HepG2 (cell line): ENCODE measurements around the gene SMTNL1. TPM values are rescaled to one million over a fixed set of nuclear protein-coding genes. Genes with fewer than 3 reads are reported as not detected.

Source experiments
- ARNT2 ChIP-seq: sonication (generic); formaldehyde crosslinking; IDR thresholded peaks from 2 replicates; pipeline ENCODE4 v1.8.0; 2022; ENCODE audit warnings: mild to moderate bottlenecking, low read depth, missing genetic modification reagents, moderate library complexity
- BATF2 ChIP-seq: sonication (generic); formaldehyde crosslinking; IDR thresholded peaks from 2 replicates; pipeline ENCODE4 v1.8.0; 2022; ENCODE audit warnings: mild to moderate bottlenecking, missing genetic modification reagents, moderate library complexity
- SIX4 ChIP-seq: sonication (generic); formaldehyde crosslinking; IDR thresholded peaks from 2 replicates; pipeline ENCODE4 v1.4.0; 2020; ENCODE audit warnings: missing genetic modification reagents
- ZNF33A ChIP-seq: sonication (generic); formaldehyde crosslinking; IDR thresholded peaks from 2 replicates; pipeline ENCODE4 v1.5.1; 2020; ENCODE audit warnings: missing genetic modification reagents, mild to moderate bottlenecking, moderate library complexity, borderline replicate concordance
- ZNF672 ChIP-seq: sonication (generic); formaldehyde crosslinking; IDR thresholded peaks from 2 replicates; pipeline ENCODE4 v1.8.1; 2022; ENCODE audit warnings: missing genetic modification reagents
- polyA plus RNA-seq, 8 experiments: library from polyadenylated mRNA; depleted of rRNA in 3 of 8; stranded (reverse) in 7 of 8; unstranded in 1 of 8; fragments of >200 nt; fragmentation: Illumina TruSeq in 4 of 8; extraction: Trizol in 4 of 8; gene quantifications; 2 replicates each; pipeline versions ENCODE4 v1.2.1 to v1.2.3, GENCODE V29; 2011 to 2016; ENCODE audit warnings: low read depth in 4 of 8, missing spikeins in 1 of 8, mixed read lengths in 1 of 8; ENCODE audit not compliant: insufficient read depth in 1 of 8
- total RNA-seq, 5 experiments: library from RNA; depleted of rRNA; stranded (reverse); fragments of >200 nt; fragmentation: Illumina TruSeq; extraction: Trizol; gene quantifications; 2 replicates each; pipeline ENCODE4 v1.2.3, GENCODE V29; 2016; ENCODE audit warnings: low read depth in 1 of 5
- TF ChIP-seq, protein P1 (sequence below): sonication (generic); formaldehyde crosslinking; IDR thresholded peaks from 2 replicates; pipeline ENCODE4 v1.5.1; 2020; ENCODE audit warnings: mild to moderate bottlenecking, missing genetic modification reagents, moderate library complexity
- TF ChIP-seq, protein P2 (sequence below), 2 experiments: IDR thresholded peaks; 2 replicates each; pipeline ENCODE4 v1.6.1; 2011 to 2012; ENCODE audit warnings: low read length in 2 of 2, borderline replicate concordance in 1 of 2, low read depth in 1 of 2, mild to moderate bottlenecking in 1 of 2, moderate library complexity in 1 of 2
- TF ChIP-seq, protein P3 (sequence below): sonication (generic); formaldehyde crosslinking; IDR thresholded peaks from 2 replicates; pipeline ENCODE4 v1.4.0; 2020; ENCODE audit warnings: mild to moderate bottlenecking, missing genetic modification reagents

Gene SMTNL1
- total and polyA plus RNA-seq, 2 of the 13 experiments (the other 11 are each of a cell fraction or from before 2014, with no cell fraction given): 0.04 TPM; not detected in 1

GRCh38 chr11:57530596-57531507, 6.5 kb upstream of the SMTNL1 start, which contains the start of gene TIMM10 (continued):
- TF ChIP-seq, protein P1, sequence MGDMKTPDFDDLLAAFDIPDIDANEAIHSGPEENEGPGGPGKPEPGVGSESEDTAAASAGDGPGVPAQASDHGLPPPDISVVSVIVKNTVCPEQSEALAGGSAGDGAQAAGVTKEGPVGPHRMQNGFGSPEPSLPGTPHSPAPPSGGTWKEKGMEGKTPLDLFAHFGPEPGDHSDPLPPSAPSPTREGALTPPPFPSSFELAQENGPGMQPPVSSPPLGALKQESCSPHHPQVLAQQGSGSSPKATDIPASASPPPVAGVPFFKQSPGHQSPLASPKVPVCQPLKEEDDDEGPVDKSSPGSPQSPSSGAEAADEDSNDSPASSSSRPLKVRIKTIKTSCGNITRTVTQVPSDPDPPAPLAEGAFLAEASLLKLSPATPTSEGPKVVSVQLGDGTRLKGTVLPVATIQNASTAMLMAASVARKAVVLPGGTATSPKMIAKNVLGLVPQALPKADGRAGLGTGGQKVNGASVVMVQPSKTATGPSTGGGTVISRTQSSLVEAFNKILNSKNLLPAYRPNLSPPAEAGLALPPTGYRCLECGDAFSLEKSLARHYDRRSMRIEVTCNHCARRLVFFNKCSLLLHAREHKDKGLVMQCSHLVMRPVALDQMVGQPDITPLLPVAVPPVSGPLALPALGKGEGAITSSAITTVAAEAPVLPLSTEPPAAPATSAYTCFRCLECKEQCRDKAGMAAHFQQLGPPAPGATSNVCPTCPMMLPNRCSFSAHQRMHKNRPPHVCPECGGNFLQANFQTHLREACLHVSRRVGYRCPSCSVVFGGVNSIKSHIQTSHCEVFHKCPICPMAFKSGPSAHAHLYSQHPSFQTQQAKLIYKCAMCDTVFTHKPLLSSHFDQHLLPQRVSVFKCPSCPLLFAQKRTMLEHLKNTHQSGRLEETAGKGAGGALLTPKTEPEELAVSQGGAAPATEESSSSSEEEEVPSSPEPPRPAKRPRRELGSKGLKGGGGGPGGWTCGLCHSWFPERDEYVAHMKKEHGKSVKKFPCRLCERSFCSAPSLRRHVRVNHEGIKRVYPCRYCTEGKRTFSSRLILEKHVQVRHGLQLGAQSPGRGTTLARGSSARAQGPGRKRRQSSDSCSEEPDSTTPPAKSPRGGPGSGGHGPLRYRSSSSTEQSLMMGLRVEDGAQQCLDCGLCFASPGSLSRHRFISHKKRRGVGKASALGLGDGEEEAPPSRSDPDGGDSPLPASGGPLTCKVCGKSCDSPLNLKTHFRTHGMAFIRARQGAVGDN: peak; percentile 78
- no peak for TF ChIP-seq ZNF672
- TF ChIP-seq, protein P2, sequence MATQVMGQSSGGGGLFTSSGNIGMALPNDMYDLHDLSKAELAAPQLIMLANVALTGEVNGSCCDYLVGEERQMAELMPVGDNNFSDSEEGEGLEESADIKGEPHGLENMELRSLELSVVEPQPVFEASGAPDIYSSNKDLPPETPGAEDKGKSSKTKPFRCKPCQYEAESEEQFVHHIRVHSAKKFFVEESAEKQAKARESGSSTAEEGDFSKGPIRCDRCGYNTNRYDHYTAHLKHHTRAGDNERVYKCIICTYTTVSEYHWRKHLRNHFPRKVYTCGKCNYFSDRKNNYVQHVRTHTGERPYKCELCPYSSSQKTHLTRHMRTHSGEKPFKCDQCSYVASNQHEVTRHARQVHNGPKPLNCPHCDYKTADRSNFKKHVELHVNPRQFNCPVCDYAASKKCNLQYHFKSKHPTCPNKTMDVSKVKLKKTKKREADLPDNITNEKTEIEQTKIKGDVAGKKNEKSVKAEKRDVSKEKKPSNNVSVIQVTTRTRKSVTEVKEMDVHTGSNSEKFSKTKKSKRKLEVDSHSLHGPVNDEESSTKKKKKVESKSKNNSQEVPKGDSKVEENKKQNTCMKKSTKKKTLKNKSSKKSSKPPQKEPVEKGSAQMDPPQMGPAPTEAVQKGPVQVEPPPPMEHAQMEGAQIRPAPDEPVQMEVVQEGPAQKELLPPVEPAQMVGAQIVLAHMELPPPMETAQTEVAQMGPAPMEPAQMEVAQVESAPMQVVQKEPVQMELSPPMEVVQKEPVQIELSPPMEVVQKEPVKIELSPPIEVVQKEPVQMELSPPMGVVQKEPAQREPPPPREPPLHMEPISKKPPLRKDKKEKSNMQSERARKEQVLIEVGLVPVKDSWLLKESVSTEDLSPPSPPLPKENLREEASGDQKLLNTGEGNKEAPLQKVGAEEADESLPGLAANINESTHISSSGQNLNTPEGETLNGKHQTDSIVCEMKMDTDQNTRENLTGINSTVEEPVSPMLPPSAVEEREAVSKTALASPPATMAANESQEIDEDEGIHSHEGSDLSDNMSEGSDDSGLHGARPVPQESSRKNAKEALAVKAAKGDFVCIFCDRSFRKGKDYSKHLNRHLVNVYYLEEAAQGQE (IDR thresholded peaks at IDR 0.05; ENCODE audit: borderline replicate concordance in 1 of 2, low read depth in 1 of 2, low read length in 2 of 2): no peak
- TF ChIP-seq ZNF33A (CRISPR knock-in tag): no peak; the same call in 1 of the 2 replicates
- no peak for TF ChIP-seq BATF2 (CRISPR knock-in tag)
- TF ChIP-seq ARNT2 (CRISPR knock-in tag): no peak
- TF ChIP-seq, protein P3, sequence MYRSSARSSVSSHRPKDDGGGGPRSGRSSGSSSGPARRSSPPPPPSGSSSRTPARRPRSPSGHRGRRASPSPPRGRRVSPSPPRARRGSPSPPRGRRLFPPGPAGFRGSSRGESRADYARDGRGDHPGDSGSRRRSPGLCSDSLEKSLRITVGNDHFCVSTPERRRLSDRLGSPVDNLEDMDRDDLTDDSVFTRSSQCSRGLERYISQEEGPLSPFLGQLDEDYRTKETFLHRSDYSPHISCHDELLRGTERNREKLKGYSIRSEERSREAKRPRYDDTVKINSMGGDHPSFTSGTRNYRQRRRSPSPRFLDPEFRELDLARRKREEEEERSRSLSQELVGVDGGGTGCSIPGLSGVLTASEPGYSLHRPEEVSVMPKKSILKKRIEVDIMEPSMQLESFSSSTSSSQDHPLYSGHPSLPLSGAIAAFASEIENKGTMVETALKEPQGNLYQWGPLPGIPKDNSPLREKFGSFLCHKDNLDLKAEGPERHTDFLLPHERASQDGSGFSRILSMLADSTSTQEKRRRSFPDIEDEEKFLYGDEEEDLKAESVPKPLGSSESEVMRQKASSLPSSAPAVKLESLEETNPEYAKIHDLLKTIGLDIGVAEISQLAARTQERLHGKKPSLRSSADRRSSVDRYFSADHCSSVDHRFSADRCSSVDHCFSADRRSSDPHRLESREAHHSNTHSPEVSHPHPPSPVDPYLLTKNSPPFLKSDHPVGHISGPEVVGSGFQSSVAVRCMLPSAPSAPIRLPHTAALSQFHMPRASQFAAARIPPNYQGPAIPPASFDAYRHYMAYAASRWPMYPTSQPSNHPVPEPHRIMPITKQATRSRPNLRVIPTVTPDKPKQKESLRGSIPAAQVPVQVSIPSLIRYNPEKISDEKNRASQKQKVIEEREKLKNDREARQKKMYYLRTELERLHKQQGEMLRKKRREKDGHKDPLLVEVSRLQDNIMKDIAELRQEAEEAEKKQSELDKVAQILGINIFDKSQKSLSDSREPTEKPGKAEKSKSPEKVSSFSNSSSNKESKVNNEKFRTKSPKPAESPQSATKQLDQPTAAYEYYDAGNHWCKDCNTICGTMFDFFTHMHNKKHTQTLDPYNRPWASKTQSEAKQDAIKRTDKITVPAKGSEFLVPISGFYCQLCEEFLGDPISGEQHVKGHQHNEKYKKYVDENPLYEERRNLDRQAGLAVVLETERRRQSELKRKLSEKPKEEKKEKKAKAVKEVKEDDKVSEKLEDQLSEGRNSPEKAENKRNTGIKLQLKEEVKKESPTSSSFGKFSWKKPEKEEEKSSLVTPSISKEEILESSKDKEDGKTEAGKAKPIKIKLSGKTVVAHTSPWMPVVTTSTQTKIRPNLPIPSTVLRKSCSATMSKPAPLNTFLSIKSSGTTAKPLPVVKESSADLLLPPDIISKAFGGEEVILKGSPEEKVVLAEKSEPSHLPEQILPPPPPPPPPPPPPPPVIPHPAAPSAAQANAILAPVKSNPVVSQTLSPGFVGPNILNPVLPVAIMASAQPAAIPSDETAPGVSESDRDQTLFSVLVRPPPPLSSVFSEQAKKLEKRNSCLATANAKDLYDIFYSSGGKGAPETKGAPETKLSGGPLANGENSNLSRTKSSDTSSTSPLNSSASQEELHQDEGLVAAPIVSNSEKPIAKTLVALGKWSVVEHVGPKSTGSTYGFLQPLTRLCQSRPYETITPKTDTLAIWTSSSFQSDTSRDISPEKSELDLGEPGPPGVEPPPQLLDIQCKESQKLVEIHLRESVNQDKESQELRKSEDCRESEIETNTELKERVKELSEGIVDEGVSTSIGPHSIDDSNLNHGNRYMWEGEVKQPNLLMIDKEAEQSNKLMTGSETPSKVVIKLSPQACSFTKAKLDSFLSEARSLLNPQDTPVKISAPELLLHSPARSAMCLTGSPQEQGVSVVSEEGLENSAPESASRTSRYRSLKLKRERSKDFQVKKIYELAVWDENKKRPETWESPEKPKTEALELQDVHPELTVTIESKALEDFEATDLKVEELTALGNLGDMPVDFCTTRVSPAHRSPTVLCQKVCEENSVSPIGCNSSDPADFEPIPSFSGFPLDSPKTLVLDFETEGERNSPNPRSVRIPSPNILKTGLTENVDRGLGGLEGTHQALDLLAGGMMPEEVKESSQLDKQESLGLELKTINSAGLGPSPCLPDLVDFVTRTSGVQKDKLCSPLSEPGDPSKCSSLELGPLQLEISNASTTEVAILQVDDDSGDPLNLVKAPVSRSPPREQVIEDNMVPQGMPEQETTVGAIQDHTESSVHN (CRISPR knock-in tag): no peak
- peak; percentile 59; the same call in 1 of the 2 replicates for TF ChIP-seq SIX4 (CRISPR knock-in tag)
